Astrocyte of the cerebellum (primary cell): ENCODE data around the gene SLC12A1.
A peak's percentile ranks its signal among the peaks of the same experiment; 100 is the strongest.

ENCODE experiments used
- DNase-seq: peaks from one replicate; pipeline ENCODE4 v3.0.0-alpha.2; 2011; ENCODE audit warnings: low read depth
- H3K4me3 ChIP-seq: 2 replicates; pipeline ENCODE4 v1.5.1; 2011; ENCODE audit warnings: mild to moderate bottlenecking, low read depth, low read length, moderate library complexity
- in situ Hi-C: cut with HindIII; loops from 2 replicates; pipeline ENCODE4 v1.10.0; 2017; ENCODE audit warnings: low sequenced_read_pairs
- TF ChIP-seq, protein P1 (sequence below): IDR thresholded peaks from 2 replicates; pipeline ENCODE4 v1.5.1; 2012; ENCODE audit warnings: low read length, low read depth, moderate library complexity, mild to moderate bottlenecking; ENCODE audit errors: missing control alignments

Gene SLC12A1

DNA sequence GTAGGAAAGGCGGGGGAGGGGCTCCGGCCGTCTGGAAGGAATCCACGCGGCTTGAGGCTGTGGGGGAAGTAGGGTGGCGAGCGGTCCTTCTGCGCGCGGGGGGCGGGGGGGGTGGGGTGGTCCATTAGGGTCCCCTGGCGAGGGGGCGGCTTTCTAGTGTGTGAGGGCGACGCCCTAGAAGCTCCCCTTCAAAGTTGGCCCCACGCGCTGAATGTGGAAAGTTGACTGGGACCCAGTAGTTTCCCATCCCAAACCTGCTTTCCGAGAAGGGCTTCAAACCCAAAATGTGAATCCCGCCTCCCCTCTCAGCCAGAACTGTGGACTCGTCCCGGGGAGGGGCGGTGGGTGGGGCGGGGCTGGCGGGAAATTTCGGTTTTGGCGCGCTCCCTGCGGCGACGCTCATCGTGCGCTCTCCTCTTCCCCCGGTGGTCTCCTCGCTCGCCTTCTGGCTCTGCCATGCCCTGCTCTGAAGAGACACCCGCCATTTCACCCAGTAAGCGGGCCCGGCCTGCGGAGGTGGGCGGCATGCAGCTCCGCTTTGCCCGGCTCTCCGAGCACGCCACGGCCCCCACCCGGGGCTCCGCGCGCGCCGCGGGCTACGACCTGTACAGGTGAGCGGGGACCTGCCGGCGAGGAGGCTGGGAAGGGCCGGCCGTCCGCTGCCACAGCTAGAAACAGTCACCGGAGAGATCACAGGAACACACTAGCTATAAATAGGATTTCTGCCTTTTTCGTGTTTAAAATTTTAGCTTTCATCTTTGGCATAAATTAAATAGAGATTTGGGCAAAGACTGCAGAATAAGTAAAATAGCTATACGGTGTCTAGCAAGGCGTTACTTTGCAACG, 125.9 kb downstream of the SLC12A1 start:
- H3K4me3 ChIP-seq = peak overlapping the region; percentile 77
- DNase-seq = peak; percentile 5
- TF ChIP-seq, protein P1, sequence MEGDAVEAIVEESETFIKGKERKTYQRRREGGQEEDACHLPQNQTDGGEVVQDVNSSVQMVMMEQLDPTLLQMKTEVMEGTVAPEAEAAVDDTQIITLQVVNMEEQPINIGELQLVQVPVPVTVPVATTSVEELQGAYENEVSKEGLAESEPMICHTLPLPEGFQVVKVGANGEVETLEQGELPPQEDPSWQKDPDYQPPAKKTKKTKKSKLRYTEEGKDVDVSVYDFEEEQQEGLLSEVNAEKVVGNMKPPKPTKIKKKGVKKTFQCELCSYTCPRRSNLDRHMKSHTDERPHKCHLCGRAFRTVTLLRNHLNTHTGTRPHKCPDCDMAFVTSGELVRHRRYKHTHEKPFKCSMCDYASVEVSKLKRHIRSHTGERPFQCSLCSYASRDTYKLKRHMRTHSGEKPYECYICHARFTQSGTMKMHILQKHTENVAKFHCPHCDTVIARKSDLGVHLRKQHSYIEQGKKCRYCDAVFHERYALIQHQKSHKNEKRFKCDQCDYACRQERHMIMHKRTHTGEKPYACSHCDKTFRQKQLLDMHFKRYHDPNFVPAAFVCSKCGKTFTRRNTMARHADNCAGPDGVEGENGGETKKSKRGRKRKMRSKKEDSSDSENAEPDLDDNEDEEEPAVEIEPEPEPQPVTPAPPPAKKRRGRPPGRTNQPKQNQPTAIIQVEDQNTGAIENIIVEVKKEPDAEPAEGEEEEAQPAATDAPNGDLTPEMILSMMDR = no peak
- in situ Hi-C loops = no loop called here

DNA sequence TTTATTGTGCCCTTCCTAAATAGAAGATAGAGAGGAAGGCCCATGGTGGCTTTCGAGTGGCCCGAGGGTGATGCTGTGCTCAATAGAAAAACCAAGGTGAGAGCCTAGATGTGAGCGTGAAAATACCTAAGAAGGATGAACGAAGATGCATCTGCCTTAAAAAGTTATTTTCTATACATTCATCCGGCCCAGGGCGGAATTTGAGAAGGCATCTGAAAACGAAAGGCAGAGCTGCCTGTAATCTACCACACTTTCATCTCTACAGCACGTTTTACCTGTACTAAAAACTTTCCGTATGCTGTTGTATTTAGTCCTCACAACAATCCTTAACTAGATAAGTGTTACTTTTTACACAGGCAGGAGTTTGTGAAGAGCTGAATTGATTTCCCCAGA, 126.5 kb downstream of the SLC12A1 start:
- in situ Hi-C loops = no loop called here
- DNase-seq = no peak
- TF ChIP-seq, protein P1 = no peak
- H3K4me3 ChIP-seq = peak overlapping the region; percentile 77

DNA sequence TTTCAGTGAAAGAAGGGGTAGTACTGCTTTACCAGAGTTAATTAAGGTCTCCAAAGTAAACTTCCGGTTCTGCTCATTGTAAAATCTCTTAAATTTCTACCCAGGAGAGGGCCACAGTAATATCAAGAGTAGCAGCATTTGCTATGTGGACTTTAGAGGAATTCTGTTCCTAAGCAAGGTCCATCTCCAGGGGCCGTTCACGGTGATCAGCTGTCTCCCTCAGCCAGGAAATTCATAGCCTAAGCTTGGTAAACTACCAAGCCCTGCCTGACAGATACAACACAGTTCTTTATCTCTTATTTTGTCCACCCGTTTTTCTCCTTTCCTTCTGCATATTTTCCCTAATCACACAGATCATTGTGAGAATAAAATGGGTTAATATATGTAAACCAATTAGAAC, 127.4 kb downstream of the SLC12A1 start:
- TF ChIP-seq, protein P1 = no peak
- in situ Hi-C loops = no loop called here
- H3K4me3 ChIP-seq = no peak overlapping the region
- no peak for DNase-seq

DNA sequence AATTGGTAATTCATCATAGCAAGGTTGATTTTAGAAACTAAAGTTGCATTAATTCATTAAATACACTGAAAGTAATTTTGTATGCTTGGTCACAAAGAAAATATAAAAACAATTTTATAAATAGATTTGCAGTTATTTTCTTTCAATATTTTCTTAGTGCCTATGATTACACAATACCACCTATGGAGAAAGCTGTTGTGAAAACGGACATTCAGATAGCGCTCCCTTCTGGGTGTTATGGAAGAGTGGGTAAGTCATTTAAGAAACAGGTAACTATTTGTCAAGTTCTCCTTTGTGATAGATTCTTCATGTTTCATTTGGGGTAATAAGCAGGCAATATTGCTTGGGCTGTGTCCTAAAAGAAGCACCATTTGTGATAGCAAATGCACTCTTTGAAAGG, 128.2 kb downstream of the SLC12A1 start:
- in situ Hi-C loops = no loop called here
- no peak overlapping the region for H3K4me3 ChIP-seq
- TF ChIP-seq, protein P1 = no peak
- no peak for DNase-seq

DNA sequence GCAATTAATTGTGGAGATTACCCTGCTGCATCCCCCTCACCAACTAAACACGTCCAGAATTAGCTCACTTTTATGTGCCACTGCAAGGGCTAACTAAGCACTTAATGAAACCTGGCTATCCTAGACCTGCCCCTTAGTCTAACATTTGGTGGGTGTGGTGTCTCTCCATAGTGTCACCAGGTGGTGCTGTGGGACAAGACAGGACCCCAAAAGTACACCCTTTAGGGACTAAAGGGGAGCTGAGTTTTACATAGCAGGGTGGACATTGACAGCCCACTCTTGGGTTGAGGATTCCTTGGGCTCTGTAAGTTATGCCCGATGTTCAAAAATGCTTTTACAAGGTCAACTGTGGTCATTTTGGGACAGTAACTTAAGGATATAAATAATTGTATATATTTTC, 130.8 kb downstream of the SLC12A1 start:
- TF ChIP-seq, protein P1 = peak; percentile 45
- DNase-seq = no peak
- no peak overlapping the region for H3K4me3 ChIP-seq
- in situ Hi-C loops = no loop called here

DNA sequence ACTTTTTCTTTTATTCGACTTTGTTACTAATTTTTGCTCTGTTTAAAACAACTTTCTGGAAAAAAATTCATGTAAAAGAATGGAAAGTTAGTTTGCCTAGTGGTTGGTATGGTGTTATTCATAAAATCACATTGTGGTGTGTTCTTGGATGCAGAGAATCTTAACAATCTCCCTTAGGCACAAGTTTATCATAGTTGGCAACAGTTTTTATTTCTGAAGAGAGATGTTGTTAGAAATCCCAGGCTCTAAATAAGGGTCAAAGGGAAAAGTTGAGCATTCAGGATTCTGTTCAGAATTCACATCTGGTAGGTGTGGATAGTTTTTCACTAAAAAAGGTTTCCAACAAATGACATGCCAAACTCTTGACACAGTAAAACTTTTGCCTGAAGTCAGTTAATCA, 131.5 kb downstream of the SLC12A1 start:
- H3K4me3 ChIP-seq = no peak overlapping the region
- in situ Hi-C loops = no loop called here
- no peak for DNase-seq
- TF ChIP-seq, protein P1 = no peak

DNA sequence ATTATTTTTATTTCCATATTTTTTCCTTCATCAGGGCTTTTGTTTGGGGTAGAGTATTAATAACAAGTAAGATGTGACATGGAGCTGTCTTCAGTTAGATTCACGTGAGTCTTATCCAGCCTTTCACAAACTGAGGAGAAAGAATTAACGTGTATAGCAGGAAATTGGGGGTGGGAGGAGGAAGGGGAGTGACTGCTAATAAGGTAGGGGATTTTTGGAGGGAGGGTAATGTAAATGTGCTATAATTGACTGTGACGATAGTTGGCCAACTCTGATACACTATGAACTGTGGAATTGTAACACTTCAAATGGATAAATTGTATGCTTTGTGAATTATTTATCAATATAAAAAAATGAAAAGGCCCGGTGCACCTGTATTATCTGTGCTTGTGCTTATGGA, 134.0 kb downstream of the SLC12A1 start:
- DNase-seq = no peak
- H3K4me3 ChIP-seq = no peak overlapping the region
- TF ChIP-seq, protein P1 = no peak
- in situ Hi-C loops = no loop called here
